22Rv1 (cell line): ENCODE measurements around the gene IRF1.

Experiments
- H3K27ac ChIP-seq: fragments of 450-650 bp; 2 replicates; pipeline ENCODE4 v1.5.1; 2017
- ZFX ChIP-seq: fragments of 450-650 bp; IDR thresholded peaks from 2 replicates; pipeline ENCODE4 v1.6.1; 2017; ENCODE audit warnings: antibody characterized with exemption, borderline replicate concordance
- TF ChIP-seq, protein P1 (sequence below): fragments of 450-650 bp; IDR thresholded peaks from 2 replicates; pipeline ENCODE4 v1.5.1; 2017; ENCODE audit warnings: mild to moderate bottlenecking

IRF1 gene

GRCh38 chr5:132474131-132474723 is 16.3 kb downstream of the IRF1 start:
- H3K27ac ChIP-seq = no peak overlapping the region
- TF ChIP-seq ZFX = no peak
- TF ChIP-seq, protein P1, sequence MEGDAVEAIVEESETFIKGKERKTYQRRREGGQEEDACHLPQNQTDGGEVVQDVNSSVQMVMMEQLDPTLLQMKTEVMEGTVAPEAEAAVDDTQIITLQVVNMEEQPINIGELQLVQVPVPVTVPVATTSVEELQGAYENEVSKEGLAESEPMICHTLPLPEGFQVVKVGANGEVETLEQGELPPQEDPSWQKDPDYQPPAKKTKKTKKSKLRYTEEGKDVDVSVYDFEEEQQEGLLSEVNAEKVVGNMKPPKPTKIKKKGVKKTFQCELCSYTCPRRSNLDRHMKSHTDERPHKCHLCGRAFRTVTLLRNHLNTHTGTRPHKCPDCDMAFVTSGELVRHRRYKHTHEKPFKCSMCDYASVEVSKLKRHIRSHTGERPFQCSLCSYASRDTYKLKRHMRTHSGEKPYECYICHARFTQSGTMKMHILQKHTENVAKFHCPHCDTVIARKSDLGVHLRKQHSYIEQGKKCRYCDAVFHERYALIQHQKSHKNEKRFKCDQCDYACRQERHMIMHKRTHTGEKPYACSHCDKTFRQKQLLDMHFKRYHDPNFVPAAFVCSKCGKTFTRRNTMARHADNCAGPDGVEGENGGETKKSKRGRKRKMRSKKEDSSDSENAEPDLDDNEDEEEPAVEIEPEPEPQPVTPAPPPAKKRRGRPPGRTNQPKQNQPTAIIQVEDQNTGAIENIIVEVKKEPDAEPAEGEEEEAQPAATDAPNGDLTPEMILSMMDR = no peak

DNA sequence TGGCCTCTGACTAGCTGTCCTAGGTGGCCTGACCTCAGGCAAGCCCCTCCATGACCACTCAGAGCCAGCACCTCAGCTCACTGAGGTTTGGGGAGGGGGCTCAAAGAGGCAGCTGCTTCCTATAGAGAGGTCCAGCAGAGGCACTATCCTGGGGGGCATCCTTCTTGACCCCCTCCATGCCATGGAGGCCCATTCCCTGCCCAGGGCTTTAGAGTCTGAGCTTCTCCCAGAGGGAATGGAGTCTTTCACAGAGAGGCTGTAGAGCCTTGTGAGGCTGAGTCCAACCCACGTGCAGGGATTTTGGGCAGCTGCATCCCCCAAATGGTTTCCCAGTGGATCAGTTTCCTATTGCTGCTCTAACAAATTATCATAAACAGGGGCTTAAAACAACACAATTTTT is 16.9 kb downstream of the IRF1 start:
- TF ChIP-seq ZFX = no peak
- TF ChIP-seq, protein P1 = no peak
- H3K27ac ChIP-seq = no peak overlapping the region

DNA sequence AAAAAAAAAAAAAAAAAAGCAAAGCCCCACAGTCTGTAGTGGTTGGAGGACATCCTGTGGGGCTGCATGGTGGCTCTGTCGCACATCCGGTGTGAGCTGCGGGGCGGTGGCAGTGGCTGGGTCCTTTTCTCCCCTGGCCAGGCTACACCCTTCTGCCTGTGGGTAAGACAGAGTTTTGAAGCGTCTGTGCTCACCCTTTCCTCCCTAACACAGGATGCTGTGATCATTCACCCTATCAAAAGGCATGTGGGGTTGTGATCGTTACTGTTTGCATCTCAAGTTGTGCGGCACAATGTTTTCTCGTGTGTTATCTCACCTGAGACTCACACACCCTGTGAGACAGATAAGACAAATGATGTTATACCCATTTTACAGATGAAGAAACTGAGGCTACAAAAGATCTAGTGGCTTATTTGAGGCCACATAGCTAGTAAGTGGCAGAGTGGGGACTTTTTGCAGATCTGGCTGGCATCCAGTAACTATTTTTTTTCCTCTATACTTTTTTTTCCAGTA is 17.5 kb downstream of the IRF1 start:
- TF ChIP-seq, protein P1 = no peak
- no peak for TF ChIP-seq ZFX
- no peak overlapping the region for H3K27ac ChIP-seq

- no peak overlapping the region for H3K27ac ChIP-seq
- TF ChIP-seq, protein P1 = no peak
These were observed 18.1 kb downstream of the IRF1 start for GRCh38 chr5:132472431-132472830.

- H3K27ac ChIP-seq = no peak overlapping the region
- TF ChIP-seq ZFX = no peak
- TF ChIP-seq, protein P1 = no peak
These were observed 18.6 kb downstream of the IRF1 start for GRCh38 chr5:132471944-132472343.

GRCh38 chr5:132471151-132471907 is 19.2 kb downstream of the IRF1 start:
- H3K27ac ChIP-seq = no peak overlapping the region

More at GRCh38 chr5:132471151-132471907, 19.2 kb downstream of the IRF1 start:
- TF ChIP-seq, protein P1 = no peak
- TF ChIP-seq ZFX = no peak
